ENCODE data around the gene RRP36.
"Not testable (repeated sequence)": the region's sequence is repeated elsewhere in the genome, so short reads cannot be mapped to it uniquely, and the experiment has no call there.

The RRP36 gene

GRCh38 chr6:43021270-43022047, at the start of gene RRP36:
TSS of gene RRP36 (plus strand) at chr6:43021623. CDS start at chr6:43021655, 32 bp downstream.
- peak; percentile 87 for DNase-seq

- DNase-seq, result no peak
Observed at GRCh38 chr6:42971746-42972327, 49.6 kb upstream of the RRP36 start.

DNA sequence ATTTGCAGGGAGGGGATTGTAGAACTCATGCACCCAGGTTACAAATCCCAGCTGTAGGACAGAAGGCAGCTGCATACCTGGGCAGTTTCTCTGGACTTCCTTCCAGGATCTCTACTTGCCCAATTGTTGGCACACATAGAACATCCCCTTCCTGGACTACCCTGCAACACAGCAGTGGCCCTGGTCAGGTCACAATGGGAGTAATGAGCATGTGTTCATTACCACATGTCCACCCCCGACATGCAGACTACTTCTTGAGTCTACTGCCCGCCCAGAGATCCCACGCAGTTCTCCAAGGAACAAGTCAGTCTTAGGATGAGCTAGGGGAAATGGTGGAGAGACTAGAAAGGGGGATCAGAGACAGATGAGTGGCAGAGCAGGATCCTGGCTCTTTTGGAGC, 47.5 kb upstream of the RRP36 start:
- DNase-seq, result no peak

DNA sequence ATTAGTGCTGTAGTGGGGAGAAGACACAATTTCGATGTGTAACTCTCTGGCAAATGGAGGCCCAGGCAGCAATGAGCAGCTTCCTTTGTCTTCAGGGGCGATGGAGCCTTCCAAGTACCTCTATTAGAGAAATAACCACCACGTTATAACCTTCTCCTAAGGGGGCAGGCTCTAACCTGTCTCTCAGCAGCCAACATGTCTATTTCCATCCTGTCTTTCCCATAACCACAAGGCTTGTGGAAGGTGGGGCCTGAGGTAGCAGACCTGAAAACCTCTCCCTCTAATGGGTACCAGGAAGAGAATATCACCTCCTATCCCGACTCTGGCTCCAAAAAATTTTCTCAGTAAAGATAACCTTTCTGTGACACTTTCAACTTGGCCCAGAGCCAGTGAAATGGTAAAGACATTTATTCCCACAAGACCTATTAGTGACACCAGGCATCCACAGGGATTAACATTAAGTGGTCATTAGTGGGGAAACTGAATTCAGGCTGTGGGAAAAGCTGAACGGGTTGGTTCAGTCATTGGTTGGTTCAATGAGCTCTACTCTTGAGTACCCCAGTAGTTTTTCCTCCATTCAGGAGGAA, 46.4 kb upstream of the RRP36 start:
- peak; percentile 15 for DNase-seq

GRCh38 chr6:42978487-42978838, 43.0 kb upstream of the RRP36 start:
- peak; percentile 46 for DNase-seq

- peak; percentile 96 for DNase-seq
Observed at GRCh38 chr6:42978839-42979522, 42.4 kb upstream of the RRP36 start, which contains the start of gene PEX6. TSS of gene PEX6 (minus strand) at chr6:42979181. CDS start at chr6:42979150, 31 bp downstream.

GRCh38 chr6:42979523-42980177, 41.8 kb upstream of the RRP36 start:
- no peak for DNase-seq

GRCh38 chr6:42981836-42982235, 39.6 kb upstream of the RRP36 start:
- no peak for DNase-seq

GRCh38 chr6:42984001-42984923, 37.2 kb upstream of the RRP36 start, which contains the start of gene PPP2R5D:
TSS of gene PPP2R5D (plus strand) at chr6:42984570. CDS start at chr6:42984678, 108 bp downstream.
- peak; percentile 98 for DNase-seq

DNA sequence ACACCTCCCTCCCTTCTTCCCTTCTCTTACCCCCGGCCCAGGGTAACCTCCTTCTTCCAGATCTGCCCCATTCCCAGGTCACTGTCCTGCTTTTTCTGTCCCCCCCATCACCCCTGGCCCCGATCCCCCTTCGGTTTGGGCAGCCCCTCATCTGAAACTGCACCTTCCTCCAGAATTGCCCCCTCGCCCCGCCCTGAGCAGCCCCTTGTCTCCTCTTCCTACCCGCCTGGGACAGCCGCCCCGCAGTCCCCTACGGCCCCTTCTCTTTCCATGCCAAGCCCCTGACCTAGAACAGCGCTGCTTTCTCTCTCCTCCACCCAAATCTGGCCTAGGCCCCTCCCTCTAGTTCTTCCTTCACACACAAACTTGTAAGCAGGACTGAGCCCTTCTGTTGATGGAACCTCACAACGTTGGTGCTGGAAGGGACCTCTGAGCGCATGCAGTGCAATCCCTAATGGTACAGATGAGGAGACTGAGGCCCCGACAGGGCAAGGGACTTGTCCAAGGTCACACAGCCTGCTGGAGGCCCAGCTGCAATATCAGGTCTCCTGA, 36.4 kb upstream of the RRP36 start:
- peak; percentile 22 for DNase-seq

GRCh38 chr6:42987533-42988451, 33.6 kb upstream of the RRP36 start:
- DNase-seq, result no peak

DNA sequence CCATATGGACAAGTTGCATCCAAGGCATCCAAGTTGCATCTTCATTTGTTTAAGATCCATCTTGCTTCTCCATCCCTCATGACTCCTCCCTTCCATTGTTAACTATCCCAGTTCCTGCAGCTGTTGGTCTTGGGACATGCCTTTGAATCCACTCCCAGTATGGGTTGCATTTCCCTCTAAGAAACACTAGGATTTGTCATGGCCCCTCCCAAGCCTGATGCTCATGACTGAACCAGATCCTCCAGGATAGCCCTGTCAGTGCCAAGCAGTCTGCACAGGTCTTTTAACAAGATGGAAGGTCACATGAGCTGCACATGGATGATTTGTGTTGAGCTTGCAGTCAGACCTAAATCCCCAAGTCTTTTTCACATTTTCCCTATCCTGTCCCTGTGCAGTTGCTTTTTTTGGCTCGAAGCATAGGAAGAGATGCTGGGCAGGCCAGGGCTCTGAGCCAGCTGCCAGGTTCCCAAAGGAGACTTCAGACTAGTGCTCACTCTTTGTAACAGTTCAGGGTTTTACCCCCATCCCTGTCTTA, 32.9 kb upstream of the RRP36 start:
- DNase-seq, result no peak

DNA sequence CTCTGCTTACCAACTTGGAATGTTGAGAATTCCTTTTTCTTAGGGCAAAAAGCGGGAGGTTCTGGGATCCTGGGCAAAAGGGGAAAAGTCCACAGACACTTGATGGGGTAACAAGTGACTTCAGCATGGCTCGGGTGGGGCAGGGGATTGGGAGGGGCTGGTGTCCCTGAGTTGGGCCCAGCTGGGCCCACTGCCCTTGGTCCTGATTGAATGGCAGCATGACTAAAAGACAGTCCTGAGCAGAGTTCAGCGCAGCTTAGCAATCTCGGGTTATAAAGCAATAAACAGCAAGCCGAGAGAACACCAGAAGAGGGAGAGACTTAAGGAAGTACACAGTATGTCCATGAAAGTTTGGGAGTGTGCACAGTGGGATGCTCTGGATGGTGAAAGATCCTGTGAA, 31.5 kb upstream of the RRP36 start:
- no peak for DNase-seq

GRCh38 chr6:42993445-42993844, 28.0 kb upstream of the RRP36 start:
- no peak for DNase-seq

GRCh38 chr6:42996513-42996912, 24.9 kb upstream of the RRP36 start:
- no peak for DNase-seq

GRCh38 chr6:42998205-42998604, 23.2 kb upstream of the RRP36 start:
- DNase-seq, result not testable (repeated sequence)

DNA sequence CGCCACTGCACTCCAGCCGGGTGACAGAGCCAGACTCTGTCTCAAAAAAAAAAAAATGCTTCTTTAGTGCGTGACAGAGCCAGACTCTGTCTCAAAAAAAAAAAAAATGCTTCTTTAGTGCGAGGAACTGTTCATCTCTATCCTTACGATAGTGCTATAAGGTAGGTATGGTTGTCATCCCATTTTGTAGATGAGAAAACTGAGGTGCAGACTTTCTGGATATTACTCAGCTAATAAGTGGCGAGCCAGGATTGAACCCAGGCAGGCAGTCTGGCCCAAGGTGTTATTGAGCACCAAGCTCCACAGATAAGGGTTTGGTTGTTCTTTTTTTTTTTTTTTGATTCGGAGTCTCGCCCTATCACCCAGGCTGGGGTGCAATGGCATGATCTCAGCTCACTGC, 19.6 kb upstream of the RRP36 start:
- DNase-seq, result no peak

DNA sequence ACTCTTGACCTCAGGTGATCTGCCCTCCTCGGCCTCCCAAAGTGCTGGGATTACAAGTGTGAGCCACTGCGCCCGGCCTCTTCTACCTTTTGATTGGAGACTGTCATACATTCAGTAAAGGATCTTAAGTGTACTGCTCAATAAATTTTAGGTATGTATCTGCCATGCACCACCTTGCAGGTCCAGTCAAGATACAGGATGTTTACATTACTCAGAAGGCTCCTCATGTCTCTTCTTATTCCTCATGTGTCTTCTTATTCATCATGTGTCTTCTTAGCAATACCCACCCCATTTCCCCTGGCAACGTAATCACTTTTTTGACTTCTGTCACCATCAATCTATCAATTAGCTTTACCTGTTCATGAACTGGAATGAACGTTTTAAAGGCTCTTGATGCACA, 15.6 kb upstream of the RRP36 start:
- no peak for DNase-seq

DNA sequence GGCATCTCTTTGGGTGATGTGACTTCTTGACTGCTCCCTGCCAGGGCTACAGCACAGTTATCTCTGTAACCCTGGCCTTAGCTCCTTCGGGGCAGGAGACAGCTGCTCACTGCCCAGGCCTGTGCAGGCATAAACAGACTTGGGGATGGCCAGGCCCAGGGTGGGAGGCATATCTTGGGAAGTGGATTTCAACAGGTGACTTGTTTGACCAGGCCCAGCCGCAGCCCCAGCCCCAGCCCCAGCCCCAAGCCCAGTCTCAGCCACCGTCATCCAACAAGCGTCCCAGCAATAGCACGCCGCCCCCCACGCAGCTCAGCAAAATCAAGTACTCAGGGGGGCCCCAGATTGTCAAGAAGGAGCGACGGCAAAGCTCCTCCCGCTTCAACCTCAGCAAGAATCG, 15.2 kb upstream of the RRP36 start:
- no peak for DNase-seq

GRCh38 chr6:43007126-43007525, 14.3 kb upstream of the RRP36 start:
- DNase-seq, result no peak

Measured in stimulated activated CD4-positive, alpha-beta T cell treated with anti-CD3 and anti-CD28 coated beads, Interleukin-15, amount 100 ng/mL, for 24 hours (primary cell).